Measurements from ENCODE around the gene SACM1L.
"Not testable (repeated sequence)": the region's sequence is repeated elsewhere in the genome, so short reads cannot be mapped to it uniquely, and the experiment has no call there.

SACM1L gene

GRCh38 chr3:45693941-45694521, 4.8 kb downstream of the SACM1L start:
- peak overlapping the region; percentile 60 for H3K4me3 Mint-ChIP-seq
- H3K4me1 Mint-ChIP-seq (ENCODE audit: low read depth), result peaks cover 74% of the 10 kb centered on the region
- peak overlapping the region; percentile 95 for H3K27ac Mint-ChIP-seq
- no peaks in the 10 kb centered on the region for H3K9me3 Mint-ChIP-seq
- DNase-seq, result no peak
- H3K27me3 Mint-ChIP-seq, result peaks cover 1% of the 10 kb centered on the region
- peaks cover 85% of the 10 kb centered on the region for H3K36me3 Mint-ChIP-seq (ENCODE audit: low read depth)

GRCh38 chr3:45695166-45695565, 6.0 kb downstream of the SACM1L start:
- H3K27ac Mint-ChIP-seq, result peak overlapping the region; percentile 95
- not testable (repeated sequence) for H3K27me3 Mint-ChIP-seq, DNase-seq, H3K9me3 Mint-ChIP-seq
- H3K36me3 Mint-ChIP-seq (ENCODE audit: low read depth), result peaks cover 86% of the 10 kb centered on the region
- peaks cover 82% of the 10 kb centered on the region for H3K4me1 Mint-ChIP-seq (ENCODE audit: low read depth)
- peak overlapping the region; percentile 60 for H3K4me3 Mint-ChIP-seq

- peaks cover 72% of the 10 kb centered on the region for H3K36me3 Mint-ChIP-seq (ENCODE audit: low read depth)
- H3K4me3 Mint-ChIP-seq, result no peak overlapping the region
- H3K27me3 Mint-ChIP-seq, result no peaks in the 10 kb centered on the region
- H3K27ac Mint-ChIP-seq, result no peak overlapping the region
- DNase-seq, result no peak
- H3K9me3 Mint-ChIP-seq, result no peaks in the 10 kb centered on the region
- peaks cover 68% of the 10 kb centered on the region for H3K4me1 Mint-ChIP-seq (ENCODE audit: low read depth)
These were observed 11.4 kb downstream of the SACM1L start for GRCh38 chr3:45700570-45701073.

- H3K4me3 Mint-ChIP-seq, result no peak overlapping the region
- peak overlapping the region; percentile 42 for H3K27ac Mint-ChIP-seq
- H3K4me1 Mint-ChIP-seq (ENCODE audit: low read depth), result peaks cover 68% of the 10 kb centered on the region
- peaks cover 72% of the 10 kb centered on the region for H3K36me3 Mint-ChIP-seq (ENCODE audit: low read depth)
- DNase-seq, result no peak
- no peaks in the 10 kb centered on the region for H3K9me3 Mint-ChIP-seq
- H3K27me3 Mint-ChIP-seq, result no peaks in the 10 kb centered on the region
These were observed 12.1 kb downstream of the SACM1L start for GRCh38 chr3:45701172-45701867.

GRCh38 chr3:45704301-45704943, 15.2 kb downstream of the SACM1L start:
- H3K4me1 Mint-ChIP-seq (ENCODE audit: low read depth), result peaks cover 55% of the 10 kb centered on the region
- DNase-seq, result no peak
- no peak overlapping the region for H3K4me3 Mint-ChIP-seq
- H3K9me3 Mint-ChIP-seq, result no peaks in the 10 kb centered on the region
- peaks cover 77% of the 10 kb centered on the region for H3K36me3 Mint-ChIP-seq (ENCODE audit: low read depth)
- H3K27ac Mint-ChIP-seq, result peak overlapping the region; percentile 3
- H3K27me3 Mint-ChIP-seq, result no peaks in the 10 kb centered on the region

GRCh38 chr3:45705839-45706808, 16.9 kb downstream of the SACM1L start:
- DNase-seq, result no peak
- no peaks in the 10 kb centered on the region for H3K9me3 Mint-ChIP-seq
- no peaks in the 10 kb centered on the region for H3K27me3 Mint-ChIP-seq
- H3K36me3 Mint-ChIP-seq (ENCODE audit: low read depth), result peaks cover 79% of the 10 kb centered on the region
- peaks cover 49% of the 10 kb centered on the region for H3K4me1 Mint-ChIP-seq (ENCODE audit: low read depth)
- H3K4me3 Mint-ChIP-seq, result no peak overlapping the region
- peak overlapping the region; percentile 51 for H3K27ac Mint-ChIP-seq

- no peak for DNase-seq
- no peak overlapping the region for H3K4me3 Mint-ChIP-seq
- H3K27me3 Mint-ChIP-seq, result no peaks in the 10 kb centered on the region
- H3K36me3 Mint-ChIP-seq (ENCODE audit: low read depth), result peaks cover 86% of the 10 kb centered on the region
- H3K27ac Mint-ChIP-seq, result no peak overlapping the region
- H3K4me1 Mint-ChIP-seq (ENCODE audit: low read depth), result peaks cover 22% of the 10 kb centered on the region
- H3K9me3 Mint-ChIP-seq, result no peaks in the 10 kb centered on the region
These were observed 22.7 kb downstream of the SACM1L start for GRCh38 chr3:45711931-45712330.

GRCh38 chr3:45712434-45713110, 23.4 kb downstream of the SACM1L start:
- Mint-ChIP-seq H3K4me1 (ENCODE audit: low read depth) (peaks cover 26% of the 10 kb centered on the region), H3K4me3 (no peak overlapping the region), H3K27me3 (no peaks in the 10 kb centered on the region), H3K27ac (no peak overlapping the region), H3K36me3 (ENCODE audit: low read depth) (peaks cover 86% of the 10 kb centered on the region), H3K9me3 (no peaks in the 10 kb centered on the region)
- no peak for DNase-seq

- no peak for DNase-seq
- peaks cover 91% of the 10 kb centered on the region for H3K36me3 Mint-ChIP-seq (ENCODE audit: low read depth)
These were observed 26.7 kb downstream of the SACM1L start for GRCh38 chr3:45715945-45716344.

GRCh38 chr3:45716790-45717336, 27.7 kb downstream of the SACM1L start:
- Mint-ChIP-seq H3K27ac (peak overlapping the region; percentile 77), H3K27me3 (no peaks in the 10 kb centered on the region), H3K36me3 (ENCODE audit: low read depth) (peaks cover 88% of the 10 kb centered on the region), H3K4me3 (no peak overlapping the region), H3K9me3 (no peaks in the 10 kb centered on the region), H3K4me1 (ENCODE audit: low read depth) (peaks cover 31% of the 10 kb centered on the region)
- no peak for DNase-seq

More at GRCh38 chr3:45715945-45716344, 26.7 kb downstream of the SACM1L start:
- Mint-ChIP-seq H3K4me1 (ENCODE audit: low read depth) (peaks cover 34% of the 10 kb centered on the region), H3K27me3 (no peaks in the 10 kb centered on the region), H3K27ac (peak overlapping the region; percentile 4), H3K9me3 (no peaks in the 10 kb centered on the region), H3K4me3 (no peak overlapping the region)

GRCh38 chr3:45719655-45720487, 30.7 kb downstream of the SACM1L start:
- Mint-ChIP-seq H3K27ac (peak overlapping the region; percentile 38), H3K36me3 (ENCODE audit: low read depth) (peaks cover 90% of the 10 kb centered on the region)

GRCh38 chr3:45724911-45725310, 35.7 kb downstream of the SACM1L start:
- Mint-ChIP-seq H3K4me3 (no peak overlapping the region), H3K36me3 (ENCODE audit: low read depth) (peaks cover 84% of the 10 kb centered on the region), H3K9me3 (no peaks in the 10 kb centered on the region), H3K27ac (no peak overlapping the region), H3K4me1 (ENCODE audit: low read depth) (peaks cover 31% of the 10 kb centered on the region), H3K27me3 (no peaks in the 10 kb centered on the region)
- DNase-seq, result no peak

More at GRCh38 chr3:45719655-45720487, 30.7 kb downstream of the SACM1L start:
- Mint-ChIP-seq H3K9me3 (no peaks in the 10 kb centered on the region), H3K4me3 (no peak overlapping the region), H3K4me1 (ENCODE audit: low read depth) (peaks cover 38% of the 10 kb centered on the region), H3K27me3 (no peaks in the 10 kb centered on the region)
- no peak for DNase-seq

GRCh38 chr3:45729614-45730013, 40.4 kb downstream of the SACM1L start:
- Mint-ChIP-seq H3K36me3 (ENCODE audit: low read depth) (peaks cover 82% of the 10 kb centered on the region), H3K4me1 (ENCODE audit: low read depth) (peaks cover 27% of the 10 kb centered on the region), H3K27ac (no peak overlapping the region)

More at GRCh38 chr3:45729614-45730013, 40.4 kb downstream of the SACM1L start:
- no peak for DNase-seq
- H3K4me3 Mint-ChIP-seq, result no peak overlapping the region
- H3K9me3 Mint-ChIP-seq, result no peaks in the 10 kb centered on the region
- H3K27me3 Mint-ChIP-seq, result no peaks in the 10 kb centered on the region

All from activated T-cell treated with anti-CD3 and anti-CD28 coated beads, Interleukin-2, amount 50 U/mL, for 24 hours (primary cell).